Mesenteric fat pad (tissue), 1 donor: Measurements from ENCODE around the gene STXBP1. TPM values are rescaled to one million over a fixed set of nuclear protein-coding genes. Genes with fewer than 3 reads are reported as not detected.
"Not testable (repeated sequence)": the region's sequence is repeated elsewhere in the genome, so short reads cannot be mapped to it uniquely, and the experiment has no call there.

Experiments used
- DNase-seq: peaks from one replicate; pipeline ENCODE4 v3.0.0-alpha.2; 2020; ENCODE audit warnings: low spot score
- total RNA-seq: library from RNA; stranded (reverse); fragmentation: NEBNext Ultra II Directional; extraction: Animal tissue kit (Norgen Biotek cat#: 25700); gene quantifications from one replicate; pipeline ENCODE4 v1.2.1, GENCODE V29; 2021
- donor health status: DM: yes; HTN: yes; CAD: no.

Gene STXBP1
- total RNA-seq, 1 donor from 2014 or later = 77.0 TPM

DNA sequence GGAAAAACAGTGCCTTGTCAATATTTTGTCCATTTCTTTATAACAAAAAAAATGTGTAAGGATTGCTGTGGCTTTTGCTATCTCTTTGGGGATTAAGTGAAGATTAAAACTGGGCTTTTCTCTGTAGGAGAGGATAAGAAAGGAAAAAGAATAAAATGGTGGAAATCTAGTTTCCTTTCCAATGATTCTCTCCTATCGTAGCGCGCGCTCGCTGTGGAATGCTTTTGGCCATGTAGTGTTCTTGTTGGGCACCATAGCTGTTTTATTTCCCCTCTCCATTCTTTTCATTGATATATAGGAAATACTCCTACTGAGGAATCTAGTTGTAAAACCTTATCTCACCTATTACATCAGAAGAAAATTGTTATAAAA is 1.5 kb downstream of the STXBP1 start:
- DNase-seq = no peak

DNA sequence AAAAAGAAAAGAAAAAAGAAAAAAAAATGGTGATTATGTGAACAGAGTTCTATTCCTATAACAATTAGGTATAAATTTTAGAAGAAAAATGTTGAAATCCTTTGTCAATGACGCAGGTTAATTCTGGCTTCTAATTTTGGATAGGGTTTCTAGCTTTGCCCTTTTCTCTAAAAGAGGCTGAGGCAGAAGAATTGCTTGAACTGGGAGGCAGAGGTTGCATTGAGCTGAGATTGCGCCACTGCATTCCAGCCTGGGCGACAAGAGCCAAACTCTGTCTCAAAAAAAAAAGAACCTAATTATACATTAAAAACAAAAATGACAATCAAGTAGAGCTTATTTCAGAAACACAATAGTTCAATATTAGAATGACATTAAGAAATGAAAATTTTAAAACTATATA is 2.9 kb downstream of the STXBP1 start:
- no peak for DNase-seq

GRCh38 chr9:127621339-127621970 is 9.4 kb downstream of the STXBP1 start:
- not testable (repeated sequence) for DNase-seq

GRCh38 chr9:127626752-127627493 is 14.8 kb downstream of the STXBP1 start:
- DNase-seq = no peak

DNA sequence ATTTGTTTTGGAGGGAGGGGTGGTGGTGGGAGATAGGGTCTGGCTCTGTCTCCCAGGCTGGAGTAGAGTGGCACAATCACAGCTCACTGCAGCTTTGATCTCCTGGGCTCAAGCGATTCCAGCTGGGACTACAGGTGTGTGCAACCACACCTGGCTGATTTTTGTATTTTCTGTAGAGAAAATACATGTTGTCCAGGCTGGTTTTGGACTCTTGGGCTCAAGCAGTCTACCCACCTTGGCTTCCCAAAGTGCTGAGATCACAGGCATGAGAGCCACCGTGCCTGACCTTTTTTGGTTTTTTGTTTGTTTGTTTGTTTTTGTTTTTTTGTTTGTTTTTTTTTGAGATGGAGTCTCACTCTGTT is 15.4 kb downstream of the STXBP1 start:
- no peak for DNase-seq

GRCh38 chr9:127628758-127629467 is 16.8 kb downstream of the STXBP1 start:
- DNase-seq = no peak

DNA sequence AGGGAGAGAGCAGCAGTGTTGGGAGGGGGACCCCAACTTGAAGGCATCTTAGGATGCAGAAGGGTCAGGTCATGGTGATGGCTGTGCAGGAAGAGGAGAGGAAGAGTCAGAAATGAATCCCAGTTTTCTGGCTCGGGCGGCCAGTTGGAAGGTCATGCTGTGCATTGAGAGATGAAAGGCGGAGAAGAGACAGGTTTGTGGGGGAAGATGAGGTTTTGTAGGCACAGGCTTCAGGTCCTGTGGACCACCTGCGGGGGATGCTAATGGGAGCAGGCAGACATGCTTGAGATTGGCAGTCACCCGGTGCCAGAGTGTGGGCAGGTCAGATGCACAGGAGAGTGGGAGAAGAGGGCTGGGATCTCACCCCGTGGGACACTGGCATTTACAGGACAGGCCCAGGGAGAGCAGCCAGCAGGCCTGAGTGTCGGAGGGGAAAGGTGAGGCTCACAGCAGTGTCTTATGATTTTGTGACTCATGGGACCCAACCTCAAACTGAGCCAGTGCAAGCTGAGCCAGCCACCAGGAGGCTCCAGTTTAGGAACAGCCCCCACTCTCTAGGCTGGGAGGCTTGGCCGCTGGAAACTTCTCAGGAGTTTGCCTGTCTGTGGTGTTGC is 17.5 kb downstream of the STXBP1 start:
- no peak for DNase-seq

DNA sequence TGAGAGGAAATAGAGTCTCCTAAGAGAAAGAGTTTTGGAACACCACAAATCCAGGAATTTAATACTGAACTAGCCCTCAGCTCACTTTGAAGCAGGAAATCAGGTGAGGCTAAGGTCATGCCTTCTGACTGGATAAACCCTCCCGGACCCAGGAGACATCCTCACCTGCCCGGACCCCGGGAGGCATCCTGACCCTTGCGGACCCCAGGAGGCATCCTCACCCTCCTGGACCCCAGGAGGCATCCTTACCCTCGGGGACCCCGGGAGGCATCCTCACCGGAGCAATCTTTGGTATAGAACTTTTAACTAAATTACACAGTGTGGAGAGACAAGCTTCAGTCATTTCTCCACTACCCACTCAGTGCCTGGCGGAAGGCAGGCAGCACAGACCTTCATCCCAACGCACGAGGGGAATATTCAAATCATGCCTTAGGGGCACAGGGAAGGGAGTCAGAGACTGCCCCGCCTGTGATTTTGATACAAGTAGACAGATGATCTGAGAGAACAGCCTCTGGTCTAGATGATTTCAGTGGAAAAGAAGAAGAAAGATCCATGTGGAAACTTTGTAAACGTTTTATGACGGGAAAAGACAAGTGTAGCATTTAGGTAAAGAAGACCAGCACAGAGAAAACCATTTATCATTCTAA is 21.3 kb downstream of the STXBP1 start:
- no peak for DNase-seq

- DNase-seq = no peak
These were observed 21.9 kb downstream of the STXBP1 start for GRCh38 chr9:127634021-127634420.

- DNase-seq = no peak
These were observed 22.6 kb downstream of the STXBP1 start for GRCh38 chr9:127634698-127635097.

DNA sequence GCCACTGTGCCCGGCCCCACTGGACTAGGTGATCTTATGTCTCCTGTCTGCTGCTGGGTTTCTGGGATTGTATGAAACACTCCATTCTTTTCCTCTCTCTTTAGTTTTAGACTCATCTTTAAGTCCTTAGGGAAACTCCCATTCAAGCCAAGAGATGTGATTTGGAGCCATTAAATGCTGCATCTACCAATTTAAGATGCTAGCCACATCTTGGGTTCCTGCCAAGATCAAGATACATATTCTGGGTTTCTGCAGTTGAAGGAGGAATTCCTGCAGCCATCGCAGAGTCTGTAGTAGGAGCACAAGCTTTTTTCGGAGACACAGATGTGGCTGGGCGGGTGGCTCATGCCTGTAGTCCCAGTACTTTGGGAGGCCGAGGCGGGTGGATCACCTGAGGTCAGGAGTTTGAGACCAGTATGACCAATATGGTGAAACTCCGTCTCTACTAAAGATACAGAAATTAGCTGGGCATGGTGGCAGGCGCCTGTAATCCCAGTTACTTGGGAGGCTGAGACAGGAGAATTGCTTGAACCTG is 23.2 kb downstream of the STXBP1 start:
- no peak for DNase-seq

- peak; percentile 33 for DNase-seq
These were observed 25.3 kb downstream of the STXBP1 start for GRCh38 chr9:127637322-127637847.

DNA sequence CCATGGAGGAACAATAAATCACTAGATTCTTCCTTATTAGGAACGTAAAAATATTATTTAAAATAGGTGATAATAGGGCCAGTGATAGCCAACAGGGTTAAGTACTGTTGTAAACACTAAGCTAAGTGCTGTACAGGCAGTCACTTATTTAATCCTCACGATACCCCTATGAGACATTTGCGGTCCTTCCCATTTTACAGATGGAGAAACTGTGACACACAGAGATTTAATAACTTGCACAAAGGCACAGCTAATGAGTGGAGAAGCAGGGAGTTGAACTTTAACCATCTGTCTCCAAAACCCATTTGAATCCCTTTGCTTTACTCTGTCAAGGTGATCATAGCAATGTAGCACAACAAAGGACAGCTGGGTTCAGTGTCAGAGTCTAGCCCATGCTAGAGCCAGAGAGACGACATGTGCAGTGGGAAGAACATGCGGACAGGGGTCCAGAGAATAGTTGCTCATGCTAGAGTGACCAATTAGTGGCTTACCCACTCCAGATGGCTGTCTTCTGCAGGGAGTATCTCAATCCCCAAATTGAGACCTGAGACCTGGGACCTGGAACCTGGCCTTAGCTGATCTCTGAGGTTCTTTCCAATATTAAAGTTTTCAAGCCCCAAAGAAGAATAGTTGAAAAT is 28.9 kb downstream of the STXBP1 start:
- DNase-seq = no peak

- DNase-seq = no peak
These were observed 30.1 kb downstream of the STXBP1 start for GRCh38 chr9:127642082-127642740.

DNA sequence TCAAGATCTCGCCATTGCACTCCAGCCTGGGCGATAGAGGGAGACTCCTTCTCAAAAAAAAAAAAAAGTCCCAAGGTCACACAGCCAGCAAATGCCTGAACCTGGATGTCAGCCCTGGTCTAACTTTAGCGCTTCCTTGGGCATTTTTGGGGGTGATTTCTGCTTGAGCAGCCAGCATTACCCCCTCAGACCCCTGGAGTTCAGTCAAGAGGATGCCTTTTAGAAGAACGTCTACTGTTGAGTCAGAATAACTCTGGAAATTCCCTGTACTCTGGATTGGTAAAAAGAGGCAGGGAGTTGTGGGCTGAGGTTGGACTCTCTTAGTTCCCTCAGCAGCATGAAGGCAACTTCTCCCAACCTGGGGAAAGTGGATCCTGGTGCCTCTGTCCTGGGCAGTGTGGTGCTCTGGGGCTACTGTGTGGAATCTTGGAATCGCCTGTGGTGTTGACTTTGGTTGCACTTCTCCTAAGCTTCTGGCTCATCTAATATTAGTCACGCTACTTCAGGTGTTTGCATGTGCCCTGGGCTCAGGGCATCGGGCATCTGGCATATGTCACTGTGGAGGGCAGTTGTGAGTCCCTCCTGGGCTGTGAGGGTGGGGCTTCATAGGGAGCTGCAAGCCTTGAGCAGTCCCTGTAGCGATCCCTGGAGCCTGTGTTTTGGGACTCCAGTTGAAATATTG is 32.2 kb downstream of the STXBP1 start:
- no peak for DNase-seq

- no peak for DNase-seq
These were observed 32.9 kb downstream of the STXBP1 start for GRCh38 chr9:127644943-127645342.

DNA sequence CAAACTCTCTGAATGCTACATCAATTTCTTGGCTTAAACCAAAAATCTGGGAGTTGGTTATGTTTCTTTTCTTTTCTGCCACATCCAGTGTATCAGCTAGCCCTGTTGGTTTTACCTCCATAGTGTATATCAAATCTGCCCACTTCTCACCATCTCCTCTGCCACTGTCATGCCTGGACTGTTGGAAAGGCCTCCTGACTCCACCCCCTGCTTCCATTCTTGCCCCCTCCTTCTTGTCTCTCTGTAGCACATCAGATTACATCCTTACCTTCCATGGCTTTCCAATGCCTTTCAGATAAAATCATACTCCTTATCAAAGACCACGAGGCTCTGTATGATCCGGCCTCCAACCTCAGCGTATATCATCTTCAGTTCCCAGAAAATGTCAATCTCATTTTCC is 35.4 kb downstream of the STXBP1 start:
- no peak for DNase-seq

GRCh38 chr9:127650518-127650917 is 38.4 kb downstream of the STXBP1 start:
- no peak for DNase-seq
